HG03045 (cell line): ENCODE data around the gene AQP10.
"Not testable (repeated sequence)": the region's sequence is repeated elsewhere in the genome, so short reads cannot be mapped to it uniquely, and the experiment has no call there.

Source experiments
- ATAC-seq: cut with Tn5 transposase; IDR thresholded peaks from one replicate; pipeline ENCODE4 v1.9.1; 2021; ENCODE audit warnings: mild to moderate bottlenecking, moderate library complexity; ENCODE audit not compliant: unreplicated experiment

Gene AQP10

DNA sequence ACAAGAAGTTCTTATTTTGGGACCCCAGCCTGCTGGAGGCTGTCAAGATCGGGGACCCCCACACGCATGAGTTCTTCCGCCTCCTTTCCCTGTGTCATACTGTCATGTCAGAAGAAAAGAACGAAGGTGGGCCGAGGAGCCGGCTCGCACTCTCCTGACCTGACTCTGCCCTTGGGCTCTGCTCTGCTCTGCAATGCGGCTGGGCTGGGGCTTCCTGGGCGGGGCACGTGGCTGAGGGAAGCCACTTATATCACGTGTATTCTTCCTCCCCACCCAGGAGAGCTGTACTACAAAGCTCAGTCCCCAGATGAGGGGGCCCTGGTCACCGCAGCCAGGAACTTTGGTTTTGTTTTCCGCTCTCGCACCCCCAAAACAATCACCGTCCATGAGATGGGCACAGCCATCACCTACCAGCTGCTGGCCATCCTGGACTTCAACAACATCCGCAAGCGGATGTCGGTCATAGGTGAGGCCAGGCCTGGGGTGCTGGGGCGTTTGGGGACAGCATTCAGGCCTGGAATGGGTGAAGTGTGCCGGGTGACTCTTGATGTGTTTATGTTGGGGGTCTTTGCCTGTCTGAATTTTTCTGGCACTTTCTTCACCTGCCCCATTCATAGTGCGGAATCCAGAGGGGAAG lies 22.1 kb downstream of the AQP10 start:
- ATAC-seq = no peak

DNA sequence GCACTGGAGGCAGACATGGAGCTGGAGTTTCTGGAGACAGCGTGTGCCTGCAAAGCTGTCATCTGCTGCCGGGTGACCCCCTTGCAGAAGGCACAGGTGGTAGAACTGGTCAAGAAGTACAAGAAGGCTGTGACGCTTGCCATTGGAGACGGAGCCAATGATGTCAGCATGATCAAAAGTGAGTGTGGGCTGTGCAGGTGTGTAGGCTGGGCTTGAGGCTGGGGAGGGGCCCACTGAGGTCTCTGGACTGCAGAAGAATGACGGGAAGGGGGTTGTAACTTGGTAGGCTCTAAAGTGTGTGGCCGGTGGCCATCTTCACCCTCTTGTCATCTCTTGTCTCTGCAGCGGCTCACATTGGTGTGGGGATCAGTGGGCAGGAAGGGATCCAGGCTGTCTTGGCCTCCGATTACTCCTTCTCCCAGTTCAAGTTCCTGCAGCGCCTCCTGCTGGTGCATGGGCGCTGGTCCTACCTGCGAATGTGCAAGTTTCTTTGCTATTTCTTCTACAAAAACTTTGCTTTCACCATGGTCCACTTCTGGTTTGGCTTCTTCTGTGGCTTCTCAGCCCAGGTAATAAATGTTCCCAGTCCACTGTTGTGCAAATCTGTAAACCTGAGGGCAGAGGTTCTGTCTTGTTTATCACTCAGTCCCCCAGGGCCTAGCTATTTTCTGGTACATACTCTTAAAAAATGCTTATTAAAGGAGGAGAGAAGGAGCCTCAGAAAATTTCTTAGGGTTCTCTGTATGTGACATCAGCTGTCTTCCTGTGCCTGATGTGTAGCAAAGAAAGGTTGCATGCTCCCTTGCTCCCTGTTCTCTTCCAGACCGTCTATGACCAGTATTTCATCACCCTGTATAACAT lies 24.3 kb downstream of the AQP10 start:
- no peak for ATAC-seq

DNA sequence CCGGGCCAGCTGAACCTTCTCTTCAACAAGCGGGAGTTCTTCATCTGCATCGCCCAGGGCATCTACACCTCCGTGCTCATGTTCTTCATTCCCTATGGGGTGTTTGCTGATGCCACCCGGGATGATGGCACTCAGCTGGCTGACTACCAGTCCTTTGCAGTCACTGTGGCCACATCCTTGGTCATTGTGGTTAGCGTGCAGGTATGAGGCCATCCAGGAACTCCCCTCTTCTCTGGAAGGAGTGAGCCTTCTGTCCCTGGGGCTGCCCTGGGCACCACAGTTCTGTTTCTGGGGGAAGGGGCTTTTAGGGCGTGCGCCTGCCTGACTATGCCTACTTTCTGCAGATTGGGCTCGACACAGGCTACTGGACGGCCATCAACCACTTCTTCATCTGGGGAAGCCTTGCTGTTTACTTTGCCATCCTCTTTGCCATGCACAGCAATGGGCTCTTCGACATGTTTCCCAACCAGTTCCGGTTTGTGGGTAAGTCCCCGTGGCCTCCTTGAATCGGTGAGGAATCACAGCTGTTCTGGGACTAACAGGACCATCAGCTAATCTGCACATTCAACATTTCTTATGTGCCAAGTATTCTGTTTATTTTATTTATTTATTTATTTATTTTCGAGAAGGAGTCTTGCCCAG lies 25.5 kb downstream of the AQP10 start:
- ATAC-seq = no peak

DNA sequence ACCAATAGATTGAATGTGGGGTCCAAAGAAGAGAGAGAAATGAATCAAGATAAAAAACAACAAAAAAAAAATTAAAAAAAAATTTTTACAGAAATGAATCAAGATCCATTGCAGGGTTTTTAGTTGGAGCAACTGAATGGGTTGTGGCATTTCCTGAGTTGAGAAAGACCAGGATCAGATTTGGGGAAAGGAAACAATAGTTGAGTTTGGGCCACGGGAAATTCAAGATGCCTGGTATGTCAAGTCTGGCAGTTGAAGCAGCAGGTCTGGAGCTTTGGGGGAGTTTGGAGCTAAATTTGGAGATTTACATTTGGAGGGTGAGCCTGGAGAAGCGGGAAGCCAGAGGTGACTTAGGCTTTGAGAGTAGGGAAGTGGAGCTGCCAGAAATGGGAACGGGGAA lies 27.1 kb downstream of the AQP10 start:
- no peak for ATAC-seq

DNA sequence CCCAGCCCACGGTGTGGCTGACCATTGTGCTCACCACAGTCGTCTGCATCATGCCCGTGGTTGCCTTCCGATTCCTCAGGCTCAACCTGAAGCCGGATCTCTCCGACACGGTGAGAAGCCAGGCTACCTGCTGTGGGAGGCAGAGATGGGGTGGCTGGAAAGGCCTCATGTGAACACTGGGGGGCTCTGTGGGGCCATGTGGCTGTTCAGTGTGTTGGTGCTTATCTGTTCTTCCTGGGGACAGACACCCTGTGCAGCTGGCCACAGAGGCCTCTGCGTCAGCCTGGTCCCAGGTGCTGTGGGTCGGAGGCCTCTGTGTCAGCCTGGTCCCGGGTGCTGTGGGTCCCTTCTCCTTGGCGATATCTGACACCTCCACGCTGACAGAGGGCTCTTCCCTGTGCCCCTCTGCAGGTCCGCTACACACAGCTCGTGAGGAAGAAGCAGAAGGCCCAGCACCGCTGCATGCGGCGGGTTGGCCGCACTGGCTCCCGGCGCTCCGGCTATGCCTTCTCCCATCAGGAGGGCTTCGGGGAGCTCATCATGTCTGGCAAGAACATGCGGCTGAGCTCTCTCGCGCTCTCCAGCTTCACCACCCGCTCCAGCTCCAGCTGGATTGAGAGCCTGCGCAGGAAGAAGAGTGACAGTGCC lies 27.7 kb downstream of the AQP10 start:
- no peak for ATAC-seq

DNA sequence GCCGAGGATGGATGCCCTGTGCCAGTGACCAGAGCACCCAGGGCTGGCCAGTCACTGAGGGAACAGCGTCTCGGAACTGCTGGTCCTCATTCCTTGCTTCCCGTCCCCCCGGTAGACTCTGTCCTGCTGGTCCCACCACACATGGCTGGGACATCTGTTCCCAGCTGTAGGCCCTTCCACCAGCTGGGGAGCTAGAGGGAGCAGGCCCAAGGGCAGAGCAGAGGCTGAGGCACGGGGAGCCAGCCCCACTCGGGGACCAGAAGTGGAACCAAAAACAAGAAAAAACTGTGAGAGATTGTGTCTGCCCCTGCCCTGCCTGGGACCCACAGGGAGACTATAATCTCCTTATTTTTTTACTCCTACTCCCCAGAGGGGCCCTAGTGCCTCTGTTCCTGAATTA lies 28.2 kb downstream of the AQP10 start:
- ATAC-seq = no peak

DNA sequence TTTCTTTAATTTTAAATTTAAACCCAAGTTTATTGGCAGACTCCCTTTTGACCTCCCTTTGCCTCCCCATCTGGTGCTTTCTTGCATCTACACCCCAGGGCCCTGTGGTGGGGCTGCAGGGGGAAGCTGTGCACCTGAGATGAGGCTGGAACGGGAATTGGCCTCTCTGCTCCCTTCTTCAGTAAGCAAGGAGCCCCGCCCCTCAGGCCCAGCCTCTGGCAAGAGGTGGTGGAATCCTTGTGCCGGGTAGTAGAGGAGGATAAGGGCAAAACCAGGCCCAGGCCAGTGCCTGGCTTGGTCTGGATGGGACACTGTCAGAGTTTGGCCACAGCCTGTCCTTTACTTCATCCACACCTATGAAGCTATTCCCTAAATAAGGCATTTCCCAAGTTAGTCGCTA lies 29.5 kb downstream of the AQP10 start:
- no peak for ATAC-seq

DNA sequence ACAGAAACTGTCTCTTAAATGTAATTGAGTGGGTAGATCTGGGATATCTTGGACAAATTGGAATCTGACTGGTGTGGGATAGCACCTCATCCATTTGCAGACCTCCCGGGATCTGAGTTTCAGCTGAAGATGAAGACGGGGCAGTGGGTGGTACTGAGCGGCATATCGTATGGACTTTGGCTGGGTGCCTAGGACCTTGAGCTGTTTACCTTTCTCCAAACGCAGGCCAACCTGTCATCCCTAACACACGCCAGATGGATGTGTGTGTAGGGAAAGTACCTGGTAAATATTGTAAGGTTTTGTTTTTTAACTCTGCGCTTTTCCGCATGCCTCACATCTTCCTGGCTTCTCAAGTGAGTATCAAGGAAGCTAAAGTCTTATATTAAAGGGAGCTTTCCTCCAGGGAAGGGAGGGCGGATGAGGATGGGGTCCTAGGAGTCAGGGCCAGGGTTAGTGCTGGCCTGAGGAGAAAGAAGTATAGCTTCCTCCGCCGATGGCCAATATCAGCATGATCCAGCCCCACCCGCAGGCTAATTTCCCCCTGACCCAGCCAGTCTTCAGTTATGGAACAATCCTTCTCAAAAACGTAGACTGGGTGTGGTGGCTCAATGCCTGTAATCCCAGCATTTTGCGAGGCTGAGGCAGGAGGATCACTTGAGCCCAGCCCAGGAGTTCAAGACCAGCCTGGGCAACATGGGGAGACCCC lies 30.6 kb downstream of the AQP10 start:
- no peak for ATAC-seq

DNA sequence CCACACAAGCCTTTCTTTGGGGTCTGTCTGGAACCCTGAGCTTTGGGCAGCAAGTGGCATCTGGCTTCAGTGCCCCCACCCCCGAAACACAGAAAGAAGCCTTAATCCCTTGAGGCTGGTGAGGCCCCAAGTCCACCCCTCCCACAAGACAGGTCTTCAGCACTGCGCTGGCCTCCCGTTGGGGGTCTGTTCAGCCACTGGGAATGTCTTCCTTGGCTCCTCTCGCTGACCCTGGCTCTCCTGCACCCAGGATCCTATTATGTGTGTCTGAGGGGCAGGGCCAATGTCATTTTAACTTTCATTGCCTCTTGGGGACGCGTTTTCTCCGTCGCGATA lies 31.3 kb downstream of the AQP10 start:
- no peak for ATAC-seq

DNA sequence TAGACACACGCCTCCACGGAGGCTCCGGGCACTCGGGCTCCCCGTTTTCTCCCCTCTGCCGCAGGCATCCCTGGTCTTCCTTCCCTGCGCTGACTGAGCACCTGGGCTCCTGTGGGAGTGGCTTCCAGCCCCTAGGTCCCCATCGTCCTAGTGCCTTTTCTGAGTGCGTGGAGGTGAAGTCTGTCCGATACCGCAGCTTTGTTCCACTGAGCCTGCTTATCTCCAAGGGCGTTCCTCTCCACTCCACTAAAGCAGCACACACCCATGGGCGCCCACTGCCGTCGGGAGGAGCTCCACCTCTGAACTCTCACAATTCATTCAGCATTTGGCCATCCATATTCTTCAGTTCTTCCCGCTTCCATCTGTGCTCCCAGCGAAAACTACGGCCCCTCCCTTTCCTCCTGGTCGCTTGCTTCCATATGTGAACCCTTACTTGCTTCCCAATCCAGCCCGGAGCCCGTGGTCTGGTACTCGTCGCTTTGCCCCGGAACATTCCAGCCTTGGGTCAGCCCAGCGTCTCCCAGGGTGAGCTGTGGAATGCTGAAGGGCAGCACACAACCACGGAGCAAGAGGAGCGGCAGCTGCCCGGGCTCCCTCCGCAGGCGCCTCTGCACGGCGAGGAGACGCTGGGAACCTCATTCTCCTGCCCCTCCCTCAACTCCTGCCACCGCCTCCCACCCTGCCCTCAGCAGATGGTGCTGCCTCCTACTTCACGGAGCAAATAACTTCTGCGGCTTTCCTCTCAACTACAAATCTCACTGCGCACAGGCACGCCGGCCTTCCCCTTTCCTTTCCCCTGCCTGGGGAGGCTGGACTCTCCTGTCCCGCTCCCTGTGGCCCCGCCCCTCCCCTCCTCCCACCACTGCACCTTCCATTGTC lies 31.9 kb downstream of the AQP10 start:
- no peak for ATAC-seq

DNA sequence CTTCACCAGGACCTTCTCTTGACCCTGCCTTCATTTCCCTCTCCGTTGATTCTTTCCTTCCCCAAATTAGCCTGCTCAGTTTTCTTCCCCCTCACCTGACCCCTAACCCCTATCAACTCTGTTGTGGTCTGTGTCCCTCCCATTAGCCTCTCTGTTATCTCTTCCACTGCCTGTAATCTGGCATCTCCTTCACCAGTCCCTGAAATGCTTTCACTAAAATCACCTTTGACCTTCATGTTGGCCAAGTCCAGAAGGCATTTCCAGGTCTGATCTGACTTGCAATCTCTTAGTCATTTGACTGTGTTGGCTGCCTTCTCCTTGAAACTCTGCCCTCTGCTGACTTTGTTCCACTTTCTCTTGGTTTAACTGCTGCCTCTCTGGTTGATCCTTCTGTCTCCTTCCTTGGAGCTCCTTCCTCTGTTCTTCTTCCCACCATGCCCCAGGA lies 32.6 kb downstream of the AQP10 start:
- no peak for ATAC-seq

DNA sequence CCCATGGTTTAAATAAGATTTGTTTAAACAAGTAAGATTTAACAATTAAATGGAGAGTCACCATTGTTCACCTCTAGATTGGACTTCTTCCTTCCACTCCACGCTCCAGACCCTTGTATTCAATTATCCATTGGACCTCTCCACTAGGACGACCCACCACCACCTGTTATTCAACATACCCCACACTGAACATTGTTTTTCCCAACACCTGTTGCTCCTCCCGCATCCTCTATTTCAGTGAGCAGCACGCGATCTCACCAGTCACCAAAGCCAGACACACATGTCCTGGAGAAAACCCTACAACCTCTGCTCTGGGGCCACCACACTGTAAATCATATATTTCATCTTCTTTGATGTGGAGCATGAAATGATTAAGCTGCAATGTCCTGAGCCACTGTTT lies 33.1 kb downstream of the AQP10 start:
- no peak for ATAC-seq

DNA sequence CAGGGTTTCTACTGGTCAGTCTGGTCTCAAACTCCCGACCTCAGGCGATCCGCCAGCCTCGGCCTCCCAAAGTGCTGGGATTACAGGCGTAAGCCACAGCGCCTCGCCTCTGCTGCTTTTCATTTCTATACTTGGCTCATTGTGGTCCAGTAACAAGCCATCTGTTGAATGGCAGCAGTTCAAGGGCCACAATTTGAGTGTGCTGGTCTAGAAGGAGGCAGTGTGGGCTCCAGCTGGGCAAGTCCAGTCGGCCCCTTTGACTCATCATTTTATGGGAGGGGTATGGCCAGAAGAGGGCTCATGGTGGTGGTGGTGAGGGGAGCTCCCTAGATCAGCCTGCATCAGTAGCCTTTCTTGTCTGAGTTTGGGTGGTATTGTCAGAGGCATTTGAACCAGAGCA lies 37.6 kb downstream of the AQP10 start:
- no peak for ATAC-seq

DNA sequence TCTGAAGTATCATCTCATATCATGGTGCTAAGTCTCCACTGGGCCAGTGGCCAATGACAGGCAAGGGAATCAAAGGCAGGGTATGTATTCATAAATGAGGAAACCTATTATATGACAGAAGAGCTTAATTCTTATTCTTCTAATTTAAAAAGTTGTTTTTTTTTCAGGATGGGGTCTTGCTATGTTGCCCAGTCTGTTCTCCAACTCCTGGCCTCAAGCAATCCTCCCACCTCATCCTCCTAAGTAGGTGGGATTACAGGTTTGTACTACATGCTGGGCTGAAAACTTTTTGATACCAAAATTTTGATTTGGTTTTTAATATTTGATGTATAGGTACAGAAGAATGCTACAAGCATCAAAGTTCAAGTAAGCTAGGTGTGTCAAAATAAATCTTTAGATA lies 39.4 kb downstream of the AQP10 start:
- ATAC-seq = no peak

DNA sequence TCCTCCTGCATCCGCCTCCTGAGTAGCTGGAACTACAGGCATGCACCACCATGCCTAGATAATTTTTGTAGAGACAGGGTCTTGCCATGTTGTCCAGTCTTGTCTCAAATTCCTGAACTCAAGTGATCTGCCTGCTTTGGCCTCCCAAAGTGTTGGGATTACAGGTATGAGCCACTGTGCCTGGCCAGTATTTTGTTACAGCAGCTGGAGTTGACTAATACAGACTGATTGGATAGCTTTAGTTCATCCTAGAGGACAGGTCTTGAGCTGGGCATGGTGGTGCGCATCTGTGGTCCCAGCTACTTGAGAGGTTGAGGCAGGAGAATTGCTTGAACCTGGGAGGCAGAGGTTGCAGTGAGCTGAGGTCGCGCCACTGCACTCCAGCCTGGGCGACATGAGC lies 40.0 kb downstream of the AQP10 start:
- not testable (repeated sequence) for ATAC-seq

DNA sequence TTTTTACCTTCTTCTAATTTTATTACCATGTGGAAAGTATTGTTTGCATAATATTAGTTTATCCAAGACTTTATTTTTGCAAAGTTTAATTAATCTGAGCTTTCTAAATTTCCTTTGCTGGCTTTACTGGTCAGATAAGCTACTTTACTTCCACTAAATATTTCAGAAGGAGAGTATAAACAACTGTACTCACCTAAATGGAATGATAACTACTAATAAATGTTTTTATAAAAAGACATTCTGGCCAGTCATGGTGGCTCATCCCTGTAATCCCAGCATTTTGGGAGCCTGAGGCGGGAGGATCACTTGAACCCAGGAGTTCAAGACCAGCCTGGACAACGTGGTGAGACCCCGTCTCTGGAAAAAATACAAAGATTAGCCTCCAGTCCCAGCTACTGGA lies 40.5 kb downstream of the AQP10 start:
- no peak for ATAC-seq

DNA sequence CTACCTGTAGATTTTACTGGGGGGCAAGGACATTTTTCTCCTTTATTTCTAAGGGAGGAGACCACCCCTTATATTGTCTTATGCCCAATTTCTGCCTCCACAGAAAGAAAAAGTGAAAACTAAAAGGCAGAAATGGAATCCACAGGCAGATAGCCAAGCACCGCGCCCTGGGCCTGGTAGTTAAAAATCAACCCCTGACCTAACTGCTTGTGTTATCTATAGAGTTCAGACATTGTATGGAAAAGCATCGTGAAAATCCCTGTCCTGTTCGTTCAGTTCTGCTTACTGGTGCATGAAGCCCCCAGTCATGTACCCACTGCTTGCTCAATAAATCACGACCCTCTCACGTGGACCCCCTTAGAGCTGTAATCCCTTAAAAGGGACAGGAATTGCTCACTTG lies 50.5 kb downstream of the AQP10 start:
- no peak for ATAC-seq

DNA sequence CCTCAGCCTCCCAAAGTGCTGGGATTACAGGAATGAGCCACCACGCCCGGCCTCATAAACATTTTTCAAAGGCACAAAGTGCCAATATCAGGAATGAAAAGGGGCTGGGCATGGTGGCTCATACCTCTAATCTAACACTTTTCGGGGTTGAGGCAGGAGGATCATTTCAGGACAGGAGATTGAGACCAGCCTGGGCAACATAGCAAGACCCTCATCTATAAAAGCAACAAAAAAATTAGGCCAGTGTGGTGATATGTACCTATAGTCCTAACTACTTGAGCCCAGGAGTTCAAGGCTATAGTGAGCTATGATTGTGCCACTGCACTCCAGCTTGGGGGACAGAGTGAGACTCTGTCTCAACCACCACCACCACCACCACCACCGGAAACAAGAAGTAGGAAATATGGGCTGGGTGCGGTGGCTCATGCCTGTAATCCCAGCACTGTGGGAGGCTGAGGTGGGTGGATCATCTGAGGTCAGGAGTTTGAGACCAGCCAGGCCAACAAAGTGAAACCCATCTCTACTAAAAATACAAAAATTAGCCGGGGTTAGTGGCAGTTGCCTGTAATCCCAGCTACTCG lies 53.0 kb downstream of the AQP10 start:
- not testable (repeated sequence) for ATAC-seq
